Measurements from ENCODE around the gene GMEB2.

The GMEB2 gene

GRCh38 chr20:63545814-63546213 is 81.1 kb downstream of the GMEB2 start:
- DNase-seq (ENCODE audit: low read depth in 2 of 2): no peak

DNA sequence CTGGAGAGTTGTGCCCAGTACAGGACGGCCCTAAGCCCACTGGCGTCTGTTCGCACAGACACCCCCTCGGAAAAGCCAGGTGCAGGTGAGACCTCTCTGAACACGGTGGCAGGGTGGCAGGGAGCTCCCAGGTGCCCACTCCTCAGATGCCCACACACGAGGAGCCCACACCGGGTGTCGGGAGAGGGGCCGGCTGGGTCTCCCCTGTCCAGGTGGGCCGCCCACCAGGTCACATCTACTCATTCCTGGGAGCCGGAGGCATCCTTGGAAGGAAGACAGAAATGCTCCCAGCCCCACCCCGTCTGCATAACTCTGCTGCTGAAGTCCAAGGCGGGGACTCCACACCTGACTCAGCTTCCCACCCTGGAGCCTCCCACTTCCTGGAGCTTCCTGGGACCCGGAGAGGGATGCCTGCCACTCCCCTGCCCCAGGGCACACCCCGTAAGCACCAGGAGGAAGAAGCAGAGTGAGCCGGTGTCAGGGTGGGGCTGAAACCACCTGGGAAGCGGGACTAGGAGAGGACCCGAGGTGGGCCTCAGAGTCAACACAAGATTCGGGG is 81.9 kb downstream of the GMEB2 start:
- DNase-seq (ENCODE audit: low read depth in 2 of 2): no peak

GRCh38 chr20:63544241-63544957 is 82.5 kb downstream of the GMEB2 start:
- DNase-seq (ENCODE audit: low read depth in 2 of 2): no peak

DNA sequence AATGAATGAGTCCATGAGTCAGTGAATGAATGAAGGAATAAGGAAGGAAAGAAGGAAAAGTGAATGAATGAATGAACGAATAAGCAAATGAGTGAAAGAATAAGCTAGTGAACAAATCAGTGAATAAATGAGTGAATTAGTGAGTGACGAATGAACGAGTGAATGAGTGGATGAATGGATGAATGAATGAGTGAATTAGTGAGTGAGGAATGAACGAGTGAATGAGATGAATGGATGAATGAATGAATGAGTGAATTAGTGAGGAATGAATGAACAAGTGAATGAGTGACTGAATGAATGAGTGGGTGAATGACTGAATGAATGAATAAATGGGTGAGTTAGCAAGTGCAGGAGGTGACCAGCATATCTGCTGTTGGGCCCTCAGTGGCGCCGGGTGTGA is 83.2 kb downstream of the GMEB2 start:
- no peak for DNase-seq (ENCODE audit: low read depth in 2 of 2)

GRCh38 chr20:63543131-63543530 is 83.8 kb downstream of the GMEB2 start:
- DNase-seq (ENCODE audit: low read depth in 2 of 2): no peak

DNA sequence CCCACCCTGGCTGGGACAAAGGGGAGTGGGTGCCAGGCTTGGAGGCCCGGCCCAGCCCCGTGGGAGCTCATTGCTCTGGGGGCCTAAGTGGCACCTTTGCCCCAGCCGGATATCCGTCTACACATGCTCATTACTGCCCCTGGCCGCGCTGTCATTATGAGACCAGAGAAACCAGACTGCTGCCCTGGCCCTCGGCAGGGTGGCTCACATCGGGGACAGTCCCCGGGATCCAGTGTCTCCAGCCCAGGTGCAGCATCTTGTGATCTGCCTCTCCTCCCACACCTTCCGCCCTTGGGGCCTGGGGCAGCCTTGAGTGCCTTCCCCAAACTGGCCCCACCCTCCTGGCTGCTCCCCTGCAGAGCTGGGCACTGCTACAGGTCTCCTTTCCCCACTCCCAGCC is 84.2 kb downstream of the GMEB2 start:
- DNase-seq (ENCODE audit: low read depth in 2 of 2): no peak

DNA sequence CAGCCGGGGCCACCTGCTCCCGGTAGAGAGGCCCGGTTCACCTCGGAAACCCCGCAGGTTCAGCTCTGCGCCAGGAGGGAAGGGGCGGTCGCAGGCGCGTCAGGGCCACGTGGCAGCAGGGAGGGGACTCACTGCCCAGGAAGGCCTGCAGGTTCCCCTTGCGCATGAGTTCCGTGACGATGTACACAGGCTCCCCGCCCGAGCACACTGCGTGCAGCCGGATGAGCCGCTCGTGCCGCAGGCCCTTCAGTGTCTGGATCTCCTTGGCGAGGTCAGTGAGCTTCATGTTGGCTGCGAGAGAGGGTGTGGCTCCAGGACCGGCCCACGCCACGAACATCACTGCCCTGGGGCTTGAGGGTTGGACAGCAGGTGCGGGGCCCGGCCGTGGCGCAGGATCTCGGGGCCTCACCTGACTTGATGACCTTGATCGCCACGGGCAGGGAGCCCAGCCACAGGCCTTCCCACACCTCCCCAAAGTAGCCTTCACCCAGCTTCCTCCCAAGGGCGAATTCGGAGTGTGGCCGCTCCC is 84.8 kb downstream of the GMEB2 start:
- DNase-seq (ENCODE audit: low read depth in 2 of 2): no peak

- DNase-seq (ENCODE audit: low read depth in 2 of 2): no peak
Observed at GRCh38 chr20:63541371-63541770, 85.5 kb downstream of the GMEB2 start.

DNA sequence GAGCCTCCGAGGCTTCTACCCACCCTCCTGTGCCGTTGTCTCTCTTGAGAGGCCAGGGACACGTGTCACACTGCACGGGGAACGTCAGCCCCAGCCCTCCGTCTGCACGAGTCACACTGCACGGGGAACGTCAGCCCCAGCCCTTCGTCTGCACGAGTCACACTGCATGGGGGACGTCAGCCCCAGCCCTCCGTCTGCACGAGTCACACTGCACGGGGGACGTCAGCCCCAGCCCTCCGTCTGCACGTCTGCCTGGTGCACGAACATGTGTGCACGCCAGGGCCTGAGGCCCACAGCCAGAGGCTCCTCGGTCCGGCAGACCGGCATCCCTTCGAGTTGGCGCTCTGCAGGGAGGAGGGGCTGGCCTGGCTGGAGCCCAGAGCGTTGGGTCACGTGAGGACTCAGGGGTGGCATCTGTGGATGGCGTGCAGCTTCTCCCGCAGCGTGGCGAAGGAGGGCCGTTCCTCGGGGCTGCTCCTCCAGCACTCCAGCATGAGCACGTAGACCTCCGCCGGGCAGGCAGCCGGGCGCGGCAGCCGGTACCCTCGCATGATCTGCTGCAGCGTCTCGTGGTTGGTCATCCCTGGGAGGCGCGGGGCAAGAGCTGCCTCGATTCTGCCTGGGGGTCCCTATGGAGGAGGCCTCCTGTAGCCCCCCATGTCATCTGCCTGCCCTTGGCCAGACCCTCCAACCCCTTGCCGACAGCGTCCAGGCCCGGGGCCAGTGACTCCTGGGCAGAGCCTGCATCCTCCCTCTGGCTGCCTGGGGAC is 86.3 kb downstream of the GMEB2 start:
- DNase-seq (ENCODE audit: low read depth in 2 of 2): no peak

DNA sequence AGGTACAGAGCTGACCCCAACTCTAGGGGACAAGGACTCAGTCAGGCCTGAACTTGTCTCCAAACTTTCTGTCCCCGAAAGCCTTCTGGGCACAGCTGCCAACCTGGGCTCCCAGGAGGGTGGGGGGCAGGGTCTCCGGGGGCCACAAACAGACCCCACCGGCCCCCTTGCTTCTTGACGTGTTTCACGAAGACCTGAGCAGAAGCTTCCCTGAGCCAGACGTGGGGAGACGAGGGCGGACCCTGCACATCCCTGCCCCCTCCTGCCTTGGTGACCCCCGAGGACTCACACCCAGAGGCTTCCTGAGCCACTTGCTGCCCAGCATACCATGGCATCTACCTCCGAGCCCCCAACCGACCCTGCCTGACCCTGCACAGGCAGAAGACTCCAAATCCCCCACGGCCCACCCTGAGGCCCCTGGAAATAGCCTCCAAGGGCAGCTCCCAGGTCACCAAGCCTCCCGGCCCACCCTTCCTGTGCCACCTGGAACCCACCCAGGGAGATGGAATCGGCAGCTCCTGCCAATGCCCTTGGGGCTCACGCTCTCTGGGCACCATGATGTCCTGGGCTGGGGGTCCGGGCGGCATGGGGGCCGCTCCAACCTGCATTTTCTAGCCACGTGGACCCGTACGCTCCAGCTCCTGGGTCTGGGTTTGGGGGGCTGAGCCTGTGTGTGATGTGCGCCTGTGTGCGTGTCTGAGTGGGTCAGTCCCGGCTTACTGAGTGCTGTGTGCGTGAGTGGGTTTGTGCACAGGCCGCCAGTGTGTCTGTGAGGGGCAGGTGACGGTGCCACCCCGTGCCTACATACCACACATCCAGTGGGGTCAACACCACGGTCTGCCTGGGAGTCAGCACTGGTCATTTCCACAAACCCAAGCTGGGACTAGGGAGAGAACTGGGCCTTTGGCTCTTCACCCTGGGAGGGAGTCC is 87.2 kb downstream of the GMEB2 start:
- DNase-seq (ENCODE audit: low read depth in 2 of 2): no peak

DNA sequence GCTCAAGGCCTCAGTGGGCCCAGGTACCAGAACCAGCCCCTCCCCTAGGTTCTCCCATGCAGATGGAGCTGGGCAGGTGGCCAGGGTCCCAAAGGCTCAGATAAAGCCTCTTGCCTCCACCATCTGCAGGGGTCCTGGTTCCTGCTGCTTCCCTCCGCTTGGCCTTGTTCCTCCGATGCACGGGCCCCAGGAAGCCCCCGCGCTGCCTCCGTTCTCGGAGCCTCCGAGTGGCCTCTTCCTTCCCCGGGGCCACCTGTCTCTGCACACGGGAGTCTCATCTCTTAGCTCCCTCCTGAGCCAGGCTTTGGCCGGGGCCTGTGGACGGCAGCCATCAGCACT is 87.8 kb downstream of the GMEB2 start:
- DNase-seq (ENCODE audit: low read depth in 2 of 2): no peak

DNA sequence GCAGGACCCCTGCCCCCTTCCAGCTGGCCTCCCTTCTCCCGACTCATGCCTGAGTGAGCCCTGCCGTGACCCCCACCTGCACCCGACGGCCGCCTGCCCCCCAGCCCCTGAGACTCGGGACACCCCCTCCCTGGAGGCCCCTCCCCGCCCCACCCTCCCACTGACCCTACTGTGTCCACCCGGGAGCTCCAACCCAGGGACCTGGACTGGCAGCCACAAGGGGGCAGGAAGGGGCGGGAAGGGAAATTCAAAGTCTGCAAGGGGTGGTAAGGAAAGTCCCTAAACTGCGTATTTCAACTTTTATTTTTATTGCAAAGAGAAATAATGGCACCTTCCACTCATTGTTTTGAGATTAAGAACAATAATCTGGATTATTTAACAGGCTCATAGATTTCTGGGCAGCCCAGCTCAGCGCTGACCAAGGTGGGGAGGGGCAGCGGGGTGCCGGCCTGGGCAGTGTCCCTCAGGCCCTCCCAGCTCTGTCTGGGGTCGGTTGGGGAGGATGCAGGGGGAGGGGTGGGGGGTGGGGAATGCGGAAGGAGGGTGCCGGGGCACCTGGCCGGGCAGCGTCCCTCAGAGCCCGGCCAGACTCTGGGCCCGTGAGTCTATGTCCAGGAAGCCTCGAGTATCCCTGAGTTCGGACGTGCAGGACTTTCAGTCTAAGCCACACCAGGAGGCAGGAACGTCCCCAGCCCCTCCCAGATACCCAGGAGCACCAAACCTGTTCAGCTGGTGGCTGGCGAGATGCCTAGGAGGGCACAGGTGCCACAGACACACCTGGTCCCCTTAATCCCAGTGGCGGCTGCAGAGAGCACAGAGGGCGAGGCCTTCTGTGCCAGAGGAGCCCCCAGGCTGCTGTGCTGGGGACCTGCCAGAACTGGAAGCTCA is 88.5 kb downstream of the GMEB2 start:
- DNase-seq (ENCODE audit: low read depth in 2 of 2): no peak

Measured in stimulated activated CD4-positive, alpha-beta T cell treated with anti-CD3 and anti-CD28 coated beads, Interleukin-1b, Interleukin-23, amount 100 ng/mL, for 1 hour (primary cell).